G401 (cell line): ENCODE measurements around the gene IGFLR1. TPM values are rescaled to one million over a fixed set of nuclear protein-coding genes. Genes with fewer than 3 reads are reported as not detected.

Experiments used
- DNase-seq: peaks from one replicate; pipeline ENCODE4 v3.0.0-alpha.2; 2015; ENCODE audit warnings: low spot score
- in situ Hi-C: cut with HindIII; loops from 2 replicates; pipeline ENCODE4 v1.10.0; 2016; ENCODE audit warnings: low sequenced_read_pairs, mixed read lengths
- total RNA-seq: library from RNA; depleted of rRNA; stranded (reverse); fragments of >200 nt; shearing (Covaris generic); gene quantifications from 2 replicates; pipeline ENCODE4 v1.2.3, GENCODE V29; 2014

The IGFLR1 gene
- total RNA-seq, 1 experiment from 2014 or later = 4.0 TPM

- in situ Hi-C loops = no loop called here
- DNase-seq = peak; percentile 96
Observed at GRCh38 chr19:35716801-35717664, 25.2 kb downstream of the IGFLR1 start.

GRCh38 chr19:35715981-35716800 is 26.1 kb downstream of the IGFLR1 start:
- peak; percentile 74 for DNase-seq
- in situ Hi-C loops = no loop called here

GRCh38 chr19:35715355-35715809 is 26.9 kb downstream of the IGFLR1 start:
- in situ Hi-C loops = no loop called here
- DNase-seq = no peak

- peak; percentile 36 for DNase-seq
- in situ Hi-C loops = no loop called here
Observed at GRCh38 chr19:35714601-35715354, 27.5 kb downstream of the IGFLR1 start.

GRCh38 chr19:35713904-35714495 is 28.3 kb downstream of the IGFLR1 start:
- DNase-seq = peak; percentile 45
- in situ Hi-C loops = no loop called here

DNA sequence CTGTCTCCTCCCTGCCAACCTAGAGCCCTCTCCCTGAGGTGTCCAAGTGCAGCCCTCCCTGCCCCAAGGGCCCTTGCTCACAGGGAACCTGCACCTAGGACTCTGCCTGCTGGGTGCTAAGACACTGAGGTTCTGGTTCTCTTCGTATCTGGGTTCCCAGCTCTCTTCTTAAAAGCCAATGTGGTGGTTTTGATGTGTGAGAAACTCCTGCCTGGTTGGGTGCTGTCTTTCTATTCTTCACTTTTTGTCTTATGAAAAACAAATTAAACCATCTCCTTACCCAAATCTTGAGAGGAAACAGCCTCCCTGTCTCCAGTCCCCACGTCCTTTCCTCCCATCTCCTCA is 28.8 kb downstream of the IGFLR1 start:
- in situ Hi-C loops = no loop called here
- DNase-seq = no peak

GRCh38 chr19:35712567-35713505 is 29.4 kb downstream of the IGFLR1 start:
- in situ Hi-C loops = no loop called here

GRCh38 chr19:35710784-35711723 is 31.2 kb downstream of the IGFLR1 start:
- in situ Hi-C loops = no loop called here
- DNase-seq = no peak

More at GRCh38 chr19:35712567-35713505, 29.4 kb downstream of the IGFLR1 start:
- no peak for DNase-seq

DNA sequence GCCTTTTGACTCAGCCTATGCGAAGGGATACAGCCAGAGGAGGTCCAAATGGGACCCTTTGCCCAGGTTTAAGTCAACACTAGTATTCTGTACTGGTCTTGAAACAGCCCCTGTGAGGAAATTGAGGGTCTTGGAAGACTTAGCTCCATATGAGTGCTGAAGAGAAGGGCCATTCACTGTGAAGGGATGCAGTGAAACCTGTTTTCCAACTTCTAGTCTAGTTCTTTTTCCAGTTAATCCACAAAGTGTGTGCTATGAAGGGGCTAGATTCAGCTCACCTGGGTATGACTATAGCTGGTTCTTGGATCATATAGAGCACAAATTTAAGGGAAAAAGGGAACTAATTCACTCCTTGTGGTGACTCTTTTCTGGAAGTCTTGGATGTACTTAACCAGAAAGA is 33.9 kb downstream of the IGFLR1 start:
- DNase-seq = no peak
- in situ Hi-C loops = no loop called here

GRCh38 chr19:35704218-35704617 is 38.0 kb downstream of the IGFLR1 start, which contains the start of gene ZBTB32:
ZBTB32 (plus strand) TSS chr19:35704558; CDS start chr19:35714627, 10,069 bp downstream.
- peak; percentile 45 for DNase-seq
- in situ Hi-C loops = no loop called here

DNA sequence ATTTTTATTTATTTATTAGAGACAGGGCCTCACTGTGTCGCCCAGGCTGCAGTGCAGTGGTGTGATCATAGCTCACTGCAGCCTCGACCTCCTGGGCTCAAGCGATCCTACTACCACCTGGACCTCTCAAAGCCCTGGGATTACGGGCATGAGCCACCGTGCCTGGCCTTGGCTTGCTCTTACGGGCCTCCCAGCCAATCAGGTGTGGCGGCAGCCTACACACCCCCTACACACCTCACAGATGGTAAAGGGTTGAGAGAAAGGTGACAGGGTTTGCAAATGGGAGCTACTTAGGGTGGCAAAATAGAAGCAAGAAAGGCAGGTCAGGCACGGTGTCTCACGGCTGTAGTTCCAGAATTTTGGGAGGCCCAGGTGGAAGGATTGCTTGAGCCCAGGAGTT is 38.9 kb downstream of the IGFLR1 start:
- no peak for DNase-seq
- in situ Hi-C loops = no loop called here

- DNase-seq = peak; percentile 100
- in situ Hi-C loops = no loop called here
Observed at GRCh38 chr19:35702223-35703012, 39.8 kb downstream of the IGFLR1 start.

GRCh38 chr19:35696835-35697234 is 45.4 kb downstream of the IGFLR1 start:
- in situ Hi-C loops = loop anchor here (10.0 kb wide), 1 partner anchor 138 kb away; no protein-coding TSS in a partner anchor

DNA sequence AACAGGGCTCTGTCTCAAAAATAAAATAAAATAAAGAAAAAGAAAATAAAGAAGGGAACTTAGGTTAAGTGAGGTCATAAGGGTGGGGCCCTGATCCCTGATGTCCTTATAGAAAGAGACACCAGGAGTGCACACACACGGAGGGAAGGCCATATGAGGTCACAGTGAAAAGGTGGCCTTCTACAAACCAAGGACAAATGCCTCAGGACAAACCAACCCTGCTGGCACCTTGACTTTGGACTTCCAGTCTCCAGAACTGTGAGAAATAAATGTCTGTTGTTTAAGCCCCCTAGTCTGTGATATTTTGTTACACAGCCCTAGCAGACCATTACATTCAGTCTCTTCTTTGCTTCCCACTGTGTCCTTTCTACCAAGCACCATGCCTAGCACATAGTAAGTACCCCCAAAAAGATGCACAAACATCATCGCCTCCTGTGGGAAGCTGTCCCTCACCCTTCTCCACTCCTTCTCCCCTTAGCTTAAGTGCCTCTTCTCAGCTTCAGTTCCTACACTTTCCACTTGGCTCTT is 46.3 kb downstream of the IGFLR1 start:
- DNase-seq = no peak
- in situ Hi-C loops = loop anchor here (10.0 kb wide), 1 partner anchor 139 kb away; no protein-coding TSS in a partner anchor

More at GRCh38 chr19:35696835-35697234, 45.4 kb downstream of the IGFLR1 start:
- no peak for DNase-seq

DNA sequence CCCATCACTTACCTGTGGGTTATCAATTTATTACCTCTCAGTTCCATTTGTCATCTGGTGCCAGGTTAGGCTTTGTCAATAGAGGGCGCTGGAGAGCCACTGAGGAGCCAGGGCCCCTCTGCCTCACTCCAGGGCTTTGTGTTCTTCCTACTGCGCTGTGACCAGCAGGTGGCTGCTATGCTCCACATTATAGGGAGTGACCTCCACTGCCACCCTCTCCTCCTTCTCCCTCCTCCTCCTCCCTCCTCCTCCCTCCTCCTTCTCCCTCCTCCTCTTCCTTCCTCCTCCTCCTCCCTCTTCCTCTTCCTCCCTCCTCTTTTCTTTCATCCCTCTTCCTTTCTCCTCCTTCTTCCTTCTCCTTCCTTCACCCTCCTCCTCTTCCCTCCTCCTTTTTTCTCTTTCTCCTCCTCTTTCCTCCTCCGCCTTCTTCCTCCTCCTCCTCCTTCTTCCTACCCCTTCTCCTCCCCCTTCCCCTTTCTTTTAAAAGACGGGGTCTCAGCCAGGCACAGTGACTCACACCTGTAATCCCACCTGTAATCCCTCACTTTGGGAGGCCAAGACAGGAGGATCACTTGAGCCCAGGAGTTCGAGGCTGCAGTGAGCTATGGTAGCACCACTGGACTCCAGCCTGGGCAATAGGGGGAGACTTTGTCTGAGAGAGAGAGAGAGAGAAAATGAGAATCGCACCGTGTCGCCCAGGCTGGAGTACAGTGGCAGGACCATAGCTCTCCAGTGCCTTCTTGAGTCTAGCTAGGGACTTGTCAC is 48.2 kb downstream of the IGFLR1 start:
- peak; percentile 91 for DNase-seq

More for the DNA sequence above, 48.2 kb downstream of the IGFLR1 start:
- in situ Hi-C loops = loop anchor here (10.0 kb wide), 1 partner anchor 141 kb away; no protein-coding TSS in a partner anchor
